Measurements from ENCODE around the gene LARGE1.

The LARGE1 gene

GRCh38 chr22:33691057-33691630 is 229.1 kb downstream of the LARGE1 start:
- no peak for DNase-seq (ENCODE audit: low read depth)
- H3K4me3 ChIP-seq (ENCODE audit: low read depth, low read length): no peak overlapping the region
- TF ChIP-seq MYC (IDR thresholded peaks at IDR 0.05; ENCODE audit: low read depth, low read length) (no peak), POLR2A (IDR thresholded peaks at IDR 0.05; ENCODE audit: extremely low read depth, insufficient read length) (no peak), MAX (IDR thresholded peaks at IDR 0.05; ENCODE audit: low read depth, low read length) (no peak)
- TF ChIP-seq, protein P1, sequence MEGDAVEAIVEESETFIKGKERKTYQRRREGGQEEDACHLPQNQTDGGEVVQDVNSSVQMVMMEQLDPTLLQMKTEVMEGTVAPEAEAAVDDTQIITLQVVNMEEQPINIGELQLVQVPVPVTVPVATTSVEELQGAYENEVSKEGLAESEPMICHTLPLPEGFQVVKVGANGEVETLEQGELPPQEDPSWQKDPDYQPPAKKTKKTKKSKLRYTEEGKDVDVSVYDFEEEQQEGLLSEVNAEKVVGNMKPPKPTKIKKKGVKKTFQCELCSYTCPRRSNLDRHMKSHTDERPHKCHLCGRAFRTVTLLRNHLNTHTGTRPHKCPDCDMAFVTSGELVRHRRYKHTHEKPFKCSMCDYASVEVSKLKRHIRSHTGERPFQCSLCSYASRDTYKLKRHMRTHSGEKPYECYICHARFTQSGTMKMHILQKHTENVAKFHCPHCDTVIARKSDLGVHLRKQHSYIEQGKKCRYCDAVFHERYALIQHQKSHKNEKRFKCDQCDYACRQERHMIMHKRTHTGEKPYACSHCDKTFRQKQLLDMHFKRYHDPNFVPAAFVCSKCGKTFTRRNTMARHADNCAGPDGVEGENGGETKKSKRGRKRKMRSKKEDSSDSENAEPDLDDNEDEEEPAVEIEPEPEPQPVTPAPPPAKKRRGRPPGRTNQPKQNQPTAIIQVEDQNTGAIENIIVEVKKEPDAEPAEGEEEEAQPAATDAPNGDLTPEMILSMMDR (IDR thresholded peaks at IDR 0.05; ENCODE audit: low read depth, low read length): no peak

DNA sequence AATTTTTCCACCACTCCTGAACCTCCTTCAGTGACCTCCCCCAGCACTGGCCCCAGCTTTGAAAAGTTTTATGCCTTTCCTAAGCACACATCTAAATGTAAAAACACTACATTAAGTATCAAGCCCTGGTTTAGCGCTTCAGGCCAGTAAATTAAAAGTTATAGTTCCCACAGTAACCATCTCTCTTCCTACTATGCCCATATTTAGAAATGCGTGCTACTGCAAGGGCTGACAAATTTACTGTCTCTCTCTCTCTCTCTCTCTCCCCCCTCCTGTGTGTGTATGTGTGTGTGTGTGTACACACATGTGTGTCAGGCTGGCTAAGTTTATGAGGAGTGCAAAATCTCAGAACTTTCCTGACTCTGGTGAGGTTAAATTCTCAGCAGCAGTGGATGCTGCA is 231.4 kb downstream of the LARGE1 start:
- H3K4me3 ChIP-seq (ENCODE audit: low read depth, low read length): no peak overlapping the region
- DNase-seq (ENCODE audit: low read depth): no peak

GRCh38 chr22:33687464-33687863 is 232.8 kb downstream of the LARGE1 start:
- no peak overlapping the region for H3K4me3 ChIP-seq (ENCODE audit: low read depth, low read length)
- no peak for DNase-seq (ENCODE audit: low read depth)
- TF ChIP-seq, protein P1 (IDR thresholded peaks at IDR 0.05; ENCODE audit: low read depth, low read length): no peak

More for the DNA sequence above, 231.4 kb downstream of the LARGE1 start:
- TF ChIP-seq MAX (IDR thresholded peaks at IDR 0.05; ENCODE audit: low read depth, low read length): no peak
- TF ChIP-seq MYC (IDR thresholded peaks at IDR 0.05; ENCODE audit: low read depth, low read length): no peak
- TF ChIP-seq POLR2A (IDR thresholded peaks at IDR 0.05; ENCODE audit: extremely low read depth, insufficient read length): no peak
- TF ChIP-seq, protein P1 (IDR thresholded peaks at IDR 0.05; ENCODE audit: low read depth, low read length): no peak

GRCh38 chr22:33684087-33684486 is 236.2 kb downstream of the LARGE1 start:
- no peak overlapping the region for H3K4me3 ChIP-seq (ENCODE audit: low read depth, low read length)
- TF ChIP-seq MYC (IDR thresholded peaks at IDR 0.05; ENCODE audit: low read depth, low read length) (no peak), MAX (IDR thresholded peaks at IDR 0.05; ENCODE audit: low read depth, low read length) (no peak), POLR2A (IDR thresholded peaks at IDR 0.05; ENCODE audit: extremely low read depth, insufficient read length) (no peak)
- TF ChIP-seq, protein P1 (IDR thresholded peaks at IDR 0.05; ENCODE audit: low read depth, low read length): no peak
- no peak for DNase-seq (ENCODE audit: low read depth)

DNA sequence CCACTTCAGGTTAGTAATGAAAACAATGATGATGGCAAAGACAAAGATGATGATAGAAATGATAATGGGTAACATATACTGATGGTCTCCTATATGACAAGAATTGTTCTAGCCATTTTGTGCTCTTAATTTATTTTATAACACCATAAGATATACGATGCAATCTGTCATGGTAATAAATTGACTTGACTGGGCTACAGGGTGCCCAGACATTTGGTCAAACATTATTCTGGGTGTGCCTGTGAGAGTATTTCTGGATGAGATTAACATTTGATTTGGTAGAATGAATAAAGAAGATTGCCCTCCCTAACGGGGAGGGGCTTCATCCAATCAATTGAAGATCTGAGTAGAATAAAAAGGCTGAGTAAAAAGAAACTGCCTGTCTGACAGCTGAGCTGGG is 237.3 kb downstream of the LARGE1 start:
- H3K4me3 ChIP-seq (ENCODE audit: low read depth, low read length): no peak overlapping the region
- no peak for TF ChIP-seq MAX (IDR thresholded peaks at IDR 0.05; ENCODE audit: low read depth, low read length)
- TF ChIP-seq, protein P1 (IDR thresholded peaks at IDR 0.05; ENCODE audit: low read depth, low read length): no peak
- no peak for DNase-seq (ENCODE audit: low read depth)

GRCh38 chr22:33680632-33681031 is 239.6 kb downstream of the LARGE1 start:
- TF ChIP-seq, protein P1 (IDR thresholded peaks at IDR 0.05; ENCODE audit: low read depth, low read length): no peak
- TF ChIP-seq MAX (IDR thresholded peaks at IDR 0.05; ENCODE audit: low read depth, low read length) (no peak), POLR2A (IDR thresholded peaks at IDR 0.05; ENCODE audit: extremely low read depth, insufficient read length) (no peak), MYC (IDR thresholded peaks at IDR 0.05; ENCODE audit: low read depth, low read length) (no peak)
- DNase-seq (ENCODE audit: low read depth): no peak
- H3K4me3 ChIP-seq (ENCODE audit: low read depth, low read length): no peak overlapping the region

All from NB4 (cell line).